ENCODE measurements around the gene ATP6V0C. TPM values are rescaled to one million over a fixed set of nuclear protein-coding genes. Genes with fewer than 3 reads are reported as not detected.
"Not testable (repeated sequence)": the region's sequence is repeated elsewhere in the genome, so short reads cannot be mapped to it uniquely, and the experiment has no call there.

ATP6V0C gene
- polyA plus RNA-seq, 1 experiment, result 32.9 TPM

DNA sequence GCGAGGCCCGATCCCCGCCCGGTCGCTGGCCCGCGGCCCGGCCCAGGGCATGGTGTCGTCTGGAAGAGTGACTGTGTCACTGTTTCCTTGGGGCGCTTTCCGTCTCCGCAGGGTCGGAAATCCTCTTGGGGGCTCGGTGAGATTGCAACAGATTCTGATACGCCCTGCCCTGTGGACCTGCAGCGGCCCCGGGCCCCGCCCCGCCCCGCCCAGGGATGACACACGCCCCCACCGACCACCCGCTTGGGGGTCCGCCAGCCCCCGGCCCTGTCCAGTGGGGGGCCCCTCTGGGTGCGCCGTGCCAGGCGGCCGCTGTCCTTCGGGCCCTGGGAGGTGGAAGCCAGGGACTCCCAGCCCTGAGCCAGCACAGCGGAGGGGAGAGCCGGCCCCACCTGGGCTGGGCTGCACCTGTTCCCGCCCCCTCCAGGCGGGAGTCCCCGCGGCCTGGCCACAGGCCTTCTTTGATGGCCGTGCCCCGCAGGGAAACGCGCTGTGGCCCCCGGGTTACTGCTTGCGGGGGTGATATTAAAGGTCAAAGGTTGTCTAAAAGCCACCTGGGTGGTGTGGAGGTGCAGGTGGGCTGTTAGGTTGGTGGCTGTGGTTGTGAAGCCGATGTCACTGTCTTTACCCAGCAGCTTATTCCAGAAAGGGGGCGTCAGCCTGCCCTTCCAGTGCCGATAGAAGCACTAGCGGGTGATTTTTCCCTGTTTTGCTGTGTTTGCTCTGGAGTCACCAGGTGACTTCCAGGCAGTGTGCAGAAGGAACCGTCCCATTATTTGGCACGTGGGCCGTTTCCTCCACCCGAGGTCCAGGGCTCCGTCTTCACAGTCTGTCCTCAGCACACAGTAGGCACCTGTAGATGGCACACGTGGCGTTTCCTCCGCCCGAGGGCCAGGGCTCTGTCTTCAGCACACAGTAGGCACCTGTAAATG lies 38.1 kb upstream of the ATP6V0C start:
- ChIA-PET POLR2A (interaction anchor here (0.6 kb wide), 1 partner anchor 1162 kb away, joined by 16 read pairs; no protein-coding TSS in a partner anchor), CTCF (interaction anchor here (0.6 to 1.6 kb wide), 3 partner anchors 26 to 394 kb away, joined by 3 to 9 read pairs (median 4); partner anchors contain the start of gene ABCA3)
- H3K4me3 ChIP-seq (ENCODE audit: low read depth, low read length), result peak overlapping the region; percentile 82
- peaks cover 2% of the 10 kb centered on the region; the same call in 1 of the 2 replicates for H3K36me3 ChIP-seq (ENCODE audit: control insufficient read depth, insufficient read depth, low read length)
- TF ChIP-seq, protein P1, sequence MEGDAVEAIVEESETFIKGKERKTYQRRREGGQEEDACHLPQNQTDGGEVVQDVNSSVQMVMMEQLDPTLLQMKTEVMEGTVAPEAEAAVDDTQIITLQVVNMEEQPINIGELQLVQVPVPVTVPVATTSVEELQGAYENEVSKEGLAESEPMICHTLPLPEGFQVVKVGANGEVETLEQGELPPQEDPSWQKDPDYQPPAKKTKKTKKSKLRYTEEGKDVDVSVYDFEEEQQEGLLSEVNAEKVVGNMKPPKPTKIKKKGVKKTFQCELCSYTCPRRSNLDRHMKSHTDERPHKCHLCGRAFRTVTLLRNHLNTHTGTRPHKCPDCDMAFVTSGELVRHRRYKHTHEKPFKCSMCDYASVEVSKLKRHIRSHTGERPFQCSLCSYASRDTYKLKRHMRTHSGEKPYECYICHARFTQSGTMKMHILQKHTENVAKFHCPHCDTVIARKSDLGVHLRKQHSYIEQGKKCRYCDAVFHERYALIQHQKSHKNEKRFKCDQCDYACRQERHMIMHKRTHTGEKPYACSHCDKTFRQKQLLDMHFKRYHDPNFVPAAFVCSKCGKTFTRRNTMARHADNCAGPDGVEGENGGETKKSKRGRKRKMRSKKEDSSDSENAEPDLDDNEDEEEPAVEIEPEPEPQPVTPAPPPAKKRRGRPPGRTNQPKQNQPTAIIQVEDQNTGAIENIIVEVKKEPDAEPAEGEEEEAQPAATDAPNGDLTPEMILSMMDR (IDR thresholded peaks at IDR 0.05; ENCODE audit: insufficient read depth, low read depth, low read length), result no peak
- H3K27me3 ChIP-seq (ENCODE audit: control insufficient read depth, insufficient read depth, low read length), result no peaks in the 10 kb centered on the region
- DNase-seq (ENCODE audit: low read depth), result no peak

- TF ChIP-seq, protein P1 (IDR thresholded peaks at IDR 0.05; ENCODE audit: insufficient read depth, low read depth, low read length), result no peak
- Histone ChIP-seq H3K27me3 (ENCODE audit: control insufficient read depth, insufficient read depth, low read length) (no peaks in the 10 kb centered on the region), H3K4me3 (ENCODE audit: low read depth, low read length) (no peak overlapping the region), H3K36me3 (ENCODE audit: control insufficient read depth, insufficient read depth, low read length) (peaks cover 2% of the 10 kb centered on the region; the same call in 1 of the 2 replicates)
- DNase-seq (ENCODE audit: low read depth), result no peak
- CTCF ChIA-PET, result no interaction called here
- POLR2A ChIA-PET, result no interaction called here
These were observed 37.4 kb upstream of the ATP6V0C start for GRCh38 chr16:2476345-2476720.

DNA sequence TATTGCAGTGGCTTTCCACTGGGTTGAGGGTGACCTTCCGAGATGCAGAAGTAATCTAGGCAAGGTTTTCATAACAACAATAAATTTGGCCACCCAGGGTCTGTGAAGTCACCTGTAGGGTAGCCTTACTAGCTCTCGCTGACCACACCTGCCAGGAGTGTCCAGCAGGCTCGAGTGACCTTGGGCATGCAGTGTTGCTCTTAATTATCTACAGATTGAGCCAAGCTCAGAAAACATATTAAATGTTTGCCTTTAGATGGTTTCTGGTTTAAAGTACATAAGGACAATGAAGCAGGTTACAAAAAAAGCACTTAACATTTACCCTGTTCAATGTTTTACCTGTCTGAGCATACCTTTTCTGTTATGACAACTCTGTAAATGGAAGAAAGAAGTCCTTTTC lies 37.0 kb upstream of the ATP6V0C start:
- Histone ChIP-seq H3K4me3 (ENCODE audit: low read depth, low read length) (no peak overlapping the region), H3K27me3 (ENCODE audit: control insufficient read depth, insufficient read depth, low read length) (no peaks in the 10 kb centered on the region), H3K36me3 (ENCODE audit: control insufficient read depth, insufficient read depth, low read length) (peaks cover 2% of the 10 kb centered on the region; the same call in 1 of the 2 replicates)
- ChIA-PET CTCF (interaction anchor here (0.6 kb wide), 1 partner anchor 350 kb away, joined by 3 read pairs; no protein-coding TSS in a partner anchor), POLR2A (no interaction called here)
- no peak for DNase-seq (ENCODE audit: low read depth)
- TF ChIP-seq, protein P1 (IDR thresholded peaks at IDR 0.05; ENCODE audit: insufficient read depth, low read depth, low read length), result no peak

- no peak for DNase-seq (ENCODE audit: low read depth)
- ChIA-PET POLR2A (no interaction called here), CTCF (interaction anchor here (0.6 to 0.9 kb wide), 2 partner anchors 24 to 349 kb away, joined by 3 to 7 read pairs; no protein-coding TSS in a partner anchor)
- Histone ChIP-seq H3K27me3 (ENCODE audit: control insufficient read depth, insufficient read depth, low read length) (no peaks in the 10 kb centered on the region), H3K36me3 (ENCODE audit: control insufficient read depth, insufficient read depth, low read length) (peaks cover 2% of the 10 kb centered on the region; the same call in 1 of the 2 replicates), H3K4me3 (ENCODE audit: low read depth, low read length) (no peak overlapping the region)
- TF ChIP-seq, protein P1 (IDR thresholded peaks at IDR 0.05; ENCODE audit: insufficient read depth, low read depth, low read length), result no peak
These were observed 36.4 kb upstream of the ATP6V0C start for GRCh38 chr16:2477327-2477726.

- CTCF ChIA-PET, result interaction anchor here (0.9 kb wide), 1 partner anchor 23 kb away, joined by 7 read pairs; no protein-coding TSS in a partner anchor
- POLR2A ChIA-PET, result no interaction called here
- TF ChIP-seq, protein P1 (IDR thresholded peaks at IDR 0.05; ENCODE audit: insufficient read depth, low read depth, low read length), result no peak
- no peaks in the 10 kb centered on the region for H3K27me3 ChIP-seq (ENCODE audit: control insufficient read depth, insufficient read depth, low read length)
- peaks cover 2% of the 10 kb centered on the region; the same call in 1 of the 2 replicates for H3K36me3 ChIP-seq (ENCODE audit: control insufficient read depth, insufficient read depth, low read length)
- no peak for DNase-seq (ENCODE audit: low read depth)
- H3K4me3 ChIP-seq (ENCODE audit: low read depth, low read length), result no peak overlapping the region
These were observed 35.5 kb upstream of the ATP6V0C start for GRCh38 chr16:2478279-2478678.

DNA sequence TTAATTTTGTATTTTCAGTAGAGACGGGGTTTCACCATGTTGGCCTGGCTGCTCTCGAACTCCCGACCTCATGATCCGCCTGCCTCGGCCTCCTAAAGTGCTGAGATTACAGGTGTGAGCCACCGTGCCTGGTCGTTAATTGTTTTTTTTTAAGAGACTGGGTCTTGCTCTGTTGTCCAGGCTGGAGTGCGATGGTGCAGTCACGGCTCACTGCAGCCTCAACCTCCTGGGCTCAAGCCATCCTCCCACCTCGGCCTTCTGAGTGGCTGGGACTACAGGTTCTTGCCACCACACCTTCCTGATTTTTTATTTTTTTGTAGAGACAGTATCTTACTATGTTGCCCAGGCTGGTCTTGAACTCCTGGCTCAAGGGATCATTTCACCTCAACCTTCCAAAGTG lies 33.8 kb upstream of the ATP6V0C start:
- H3K4me3 ChIP-seq (ENCODE audit: low read depth, low read length); H3K27me3 ChIP-seq (ENCODE audit: control insufficient read depth, insufficient read depth, low read length); POLR2A ChIA-PET; H3K36me3 ChIP-seq (ENCODE audit: control insufficient read depth, insufficient read depth, low read length); DNase-seq (ENCODE audit: low read depth); CTCF ChIA-PET: not testable (repeated sequence)

Data from BJ (cell line).